Superior temporal gyrus (tissue), 1 donor: Measurements from ENCODE around the gene TBCD.

Source experiments
- DNase-seq: peaks from one replicate; pipeline ENCODE4 v3.0.0-alpha.2; 2016; ENCODE audit errors: extremely low spot score

The TBCD gene

DNA sequence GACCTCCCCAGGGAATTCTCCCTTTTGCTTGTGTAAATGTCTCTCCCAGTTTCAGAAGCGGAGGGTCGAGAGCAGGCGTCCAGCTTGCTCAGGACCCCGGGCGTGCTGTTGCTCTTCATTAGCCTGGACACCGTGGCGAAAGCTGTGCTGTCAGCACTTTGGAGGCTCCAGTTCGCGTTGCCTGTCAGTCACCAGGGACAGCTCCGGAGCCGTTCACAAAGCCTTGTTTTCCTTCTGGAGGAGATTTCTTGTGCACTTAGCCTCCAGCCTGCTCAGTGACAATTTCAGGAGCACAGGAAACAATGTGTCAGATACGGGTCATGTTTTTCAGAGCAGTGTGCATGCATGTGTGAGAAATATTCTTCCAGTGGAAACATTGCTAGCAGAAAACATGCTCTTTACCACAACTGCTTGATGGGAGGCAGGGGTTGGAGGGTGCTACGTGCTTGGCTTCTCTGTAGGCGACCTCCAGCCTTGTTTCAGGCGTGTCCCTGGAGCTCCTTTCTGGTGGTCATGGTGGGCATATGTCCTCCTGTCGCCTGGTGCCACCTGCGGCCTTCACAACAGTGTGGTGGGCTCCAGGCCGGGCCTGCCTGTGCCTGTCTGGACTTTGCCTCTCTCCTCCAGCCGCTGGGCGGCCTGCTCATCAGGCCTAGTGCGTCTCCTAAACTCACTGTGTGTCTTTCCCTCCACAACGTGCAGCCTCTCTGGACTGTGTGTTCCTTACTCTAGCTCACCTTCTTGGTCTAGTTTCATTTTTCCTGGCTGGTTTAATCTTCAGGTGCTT lies 59.0 kb downstream of the TBCD start:
- DNase-seq: no peak

DNA sequence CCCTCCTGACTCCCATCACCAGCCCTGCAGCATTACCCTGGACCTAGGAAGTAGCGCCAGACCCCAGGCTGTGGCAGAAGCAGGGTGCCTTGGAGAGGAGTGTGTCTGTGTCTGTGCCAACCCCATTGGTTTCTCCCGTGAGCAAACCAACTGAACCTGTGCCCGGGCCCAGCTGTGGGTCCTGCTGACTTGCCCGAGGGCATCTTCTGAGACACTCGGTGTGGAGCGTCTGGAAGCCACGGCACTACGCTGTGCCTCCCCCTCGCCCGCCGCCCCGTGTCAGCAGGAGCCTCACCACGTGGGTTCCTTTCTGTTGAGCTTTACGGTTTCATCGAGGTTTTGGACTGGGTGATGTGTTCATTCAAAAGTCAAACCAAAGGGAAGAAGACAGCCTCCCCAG lies 60.2 kb downstream of the TBCD start:
- no peak for DNase-seq

DNA sequence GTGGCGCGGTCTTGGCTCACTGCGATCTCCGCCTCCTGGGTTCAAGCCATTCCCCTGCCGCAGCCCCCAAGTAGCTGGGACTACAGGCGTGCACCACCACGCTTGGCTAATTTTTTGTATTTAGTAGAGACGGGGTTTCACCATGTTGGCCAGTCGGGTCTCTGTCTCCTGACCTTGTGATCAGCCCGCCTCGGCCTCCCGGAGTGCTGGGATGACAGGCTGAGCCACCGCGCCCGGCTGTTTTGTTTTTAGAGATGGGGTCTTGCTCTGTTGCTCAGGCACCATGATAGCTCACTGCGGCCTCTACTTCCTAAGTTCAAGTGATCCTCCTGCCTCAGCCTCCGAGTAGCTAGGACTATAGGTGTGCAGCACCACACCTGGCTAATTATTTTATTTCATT lies 60.7 kb downstream of the TBCD start:
- DNase-seq: no peak

DNA sequence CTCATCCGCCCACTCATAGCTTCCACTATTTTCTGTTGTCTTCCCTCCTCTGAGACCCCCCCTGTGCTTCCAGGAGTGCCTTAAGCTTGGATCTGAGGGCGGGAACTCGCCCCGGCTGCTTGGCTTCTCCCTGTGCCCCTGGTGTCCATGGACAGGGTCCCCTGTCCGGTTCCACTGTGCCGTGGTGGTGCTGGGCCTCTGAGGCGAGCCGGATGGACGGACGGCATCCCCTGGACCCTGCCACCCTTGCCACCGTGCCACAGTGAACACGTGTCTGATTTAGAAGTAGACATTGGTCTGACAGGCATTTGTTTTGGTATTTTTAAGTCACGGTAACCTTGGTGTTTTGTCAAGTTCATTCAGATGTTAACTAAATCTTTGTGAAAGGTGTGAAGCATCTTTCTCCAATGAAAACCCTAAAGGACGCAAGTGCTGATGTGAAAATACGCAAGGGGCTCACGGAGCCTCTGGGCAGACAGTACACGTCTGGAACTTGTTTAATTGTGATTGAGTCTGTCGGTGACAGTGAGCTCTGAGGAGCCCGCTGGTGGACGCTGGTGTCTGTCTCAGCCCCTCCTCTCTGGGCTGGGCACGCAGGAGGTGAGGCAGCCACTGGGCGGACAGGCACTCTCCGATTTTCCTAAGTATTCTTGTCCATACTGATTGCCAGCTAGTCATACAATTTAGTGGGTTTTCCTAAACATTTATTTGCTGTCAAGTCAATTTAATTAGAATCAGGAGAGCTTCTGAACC lies 61.6 kb downstream of the TBCD start:
- no peak for DNase-seq

DNA sequence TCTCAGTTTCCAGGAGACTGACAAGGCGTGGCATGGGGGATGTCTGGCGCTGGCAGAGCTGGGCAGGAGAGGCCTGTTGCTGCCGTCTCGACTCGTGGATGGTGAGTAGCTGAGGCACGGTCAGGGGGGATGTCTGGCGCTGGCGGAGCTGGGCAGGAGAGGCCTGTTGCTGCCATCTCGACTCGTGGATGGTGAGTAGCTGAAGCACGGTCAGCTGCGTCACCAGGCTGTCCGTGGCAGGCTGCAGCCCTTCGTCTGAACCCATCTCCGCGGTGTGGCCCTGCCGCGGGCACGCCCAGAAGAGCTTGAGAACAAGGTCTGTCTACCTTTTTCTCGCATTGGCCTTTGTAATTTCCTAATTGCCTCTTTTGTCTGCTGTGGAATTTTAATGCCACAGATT lies 63.0 kb downstream of the TBCD start:
- DNase-seq: no peak

DNA sequence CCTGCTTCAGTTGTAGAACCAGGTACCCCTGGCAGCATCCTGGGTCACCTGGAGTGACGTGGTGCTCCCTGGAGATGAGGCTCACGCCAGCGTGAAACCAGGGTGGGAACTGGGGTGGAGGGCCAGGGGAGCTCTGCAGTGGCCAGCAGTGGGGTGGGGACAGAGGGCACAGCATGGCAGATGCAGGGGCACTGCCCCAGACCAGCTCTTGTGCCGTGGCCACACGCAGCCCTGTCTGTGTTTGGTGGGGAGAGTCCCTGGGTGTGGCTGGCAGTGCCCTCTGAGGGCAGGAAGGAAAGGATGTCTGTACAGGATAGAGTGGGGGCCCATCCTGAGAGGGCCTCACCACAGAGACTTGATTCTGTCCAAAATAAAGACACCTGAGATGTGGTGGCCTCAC lies 63.5 kb downstream of the TBCD start:
- no peak for DNase-seq

DNA sequence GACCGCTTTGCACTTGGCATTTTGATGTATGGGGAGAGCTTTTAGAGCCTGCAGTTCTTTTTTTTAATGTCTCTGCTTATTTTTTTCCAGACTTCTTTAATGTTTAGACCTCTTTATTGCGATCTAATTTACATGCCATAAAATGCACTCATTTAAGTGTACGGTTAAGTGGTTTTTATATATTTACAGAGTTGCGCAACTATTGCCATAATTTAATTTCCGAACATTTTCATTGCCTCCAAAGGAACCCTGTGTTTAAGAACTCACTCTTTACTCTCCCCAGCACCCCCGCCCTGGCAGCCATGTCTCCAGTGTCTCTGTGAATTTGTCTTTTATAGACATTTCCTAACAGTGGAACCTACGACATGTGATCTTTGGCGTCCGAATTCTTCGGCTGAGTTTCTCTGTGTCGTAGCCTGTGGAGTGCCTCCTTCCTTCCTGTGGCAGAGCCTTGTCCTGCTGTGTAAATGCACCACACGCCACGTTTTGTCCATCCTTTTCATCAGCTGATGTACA lies 64.0 kb downstream of the TBCD start:
- no peak for DNase-seq

DNA sequence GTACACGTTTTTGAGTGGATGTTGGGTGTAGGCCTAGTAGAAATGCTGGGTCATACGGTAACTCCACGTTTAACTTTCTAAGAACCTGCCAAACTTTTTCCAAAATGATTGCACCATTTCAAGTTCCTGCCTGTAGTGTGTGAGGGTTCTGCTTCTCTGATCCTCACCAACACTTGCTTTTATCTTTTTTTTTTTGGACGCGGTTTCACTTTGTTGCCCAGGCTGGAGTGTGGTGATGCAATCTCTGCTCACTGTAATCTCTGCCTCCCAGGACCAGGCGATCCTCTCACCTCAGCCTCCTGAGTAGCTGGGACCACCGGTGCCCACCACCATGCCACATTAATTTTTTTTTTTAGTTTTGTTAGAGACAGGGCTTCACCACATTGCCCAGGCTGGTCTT lies 64.5 kb downstream of the TBCD start:
- no peak for DNase-seq

DNA sequence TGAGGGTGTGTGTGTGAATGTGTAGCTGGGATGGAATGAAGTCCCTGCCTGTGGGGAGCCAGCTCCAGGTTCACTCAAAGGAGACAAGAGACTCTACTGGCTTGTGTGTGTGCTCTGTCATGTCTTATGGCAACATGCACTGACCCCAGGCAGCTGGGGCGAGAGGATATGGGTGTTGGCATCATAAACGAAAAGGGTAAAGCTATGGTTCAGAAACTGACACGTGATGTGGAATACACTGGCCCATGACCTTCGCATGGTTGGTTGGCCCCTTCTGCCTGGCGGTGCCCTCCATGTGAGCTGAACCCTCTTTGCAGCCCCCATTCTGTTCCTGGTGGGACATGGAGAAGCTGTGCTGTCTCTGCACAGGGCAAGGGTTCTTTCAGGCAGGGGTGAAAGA lies 66.1 kb downstream of the TBCD start:
- DNase-seq: no peak

DNA sequence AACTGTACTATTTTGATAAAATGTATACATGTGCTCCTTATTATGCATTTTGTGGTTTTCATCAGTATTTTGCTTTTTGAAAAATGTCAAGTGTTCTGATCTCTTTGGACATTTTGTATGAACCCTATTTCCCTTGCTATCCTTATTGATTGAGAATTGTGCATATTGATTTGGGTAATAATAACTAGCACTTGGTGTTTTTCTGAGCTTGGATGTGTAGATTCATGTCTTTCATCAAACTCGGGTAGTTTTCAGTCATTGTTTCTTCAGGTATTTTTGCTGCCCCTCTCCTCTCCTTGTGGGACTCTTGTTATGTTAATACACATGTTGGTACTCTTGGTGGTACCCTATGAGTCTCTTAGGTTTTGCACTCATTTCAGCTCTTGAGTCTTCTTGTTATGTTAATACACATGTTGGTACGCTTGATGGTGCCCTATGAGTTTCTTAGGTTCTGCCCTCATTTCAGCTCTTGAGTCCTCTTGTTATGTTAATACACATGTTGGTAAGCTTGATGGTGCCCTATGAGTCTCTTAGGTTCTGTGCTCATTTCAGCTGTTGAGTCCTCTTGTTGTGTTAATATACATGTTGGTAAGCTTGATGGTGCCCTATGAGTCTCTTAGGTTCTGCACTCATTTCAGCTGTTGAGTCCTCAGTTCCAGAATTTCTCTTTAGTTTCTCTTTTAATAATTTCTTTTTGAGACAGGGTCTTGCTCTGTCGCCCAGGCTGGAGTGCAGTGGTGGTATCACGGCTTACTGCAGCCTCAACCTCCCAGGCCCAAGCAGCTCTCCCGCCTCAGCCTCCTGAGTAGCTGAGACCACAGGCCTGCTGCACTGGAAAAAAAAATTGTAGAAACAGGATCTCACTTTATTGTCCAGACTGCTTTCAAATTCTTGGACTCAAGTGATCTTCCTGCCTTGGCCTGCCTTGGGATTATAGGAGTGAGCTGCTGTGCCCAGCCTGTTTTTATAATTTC lies 68.7 kb downstream of the TBCD start:
- DNase-seq: no peak

DNA sequence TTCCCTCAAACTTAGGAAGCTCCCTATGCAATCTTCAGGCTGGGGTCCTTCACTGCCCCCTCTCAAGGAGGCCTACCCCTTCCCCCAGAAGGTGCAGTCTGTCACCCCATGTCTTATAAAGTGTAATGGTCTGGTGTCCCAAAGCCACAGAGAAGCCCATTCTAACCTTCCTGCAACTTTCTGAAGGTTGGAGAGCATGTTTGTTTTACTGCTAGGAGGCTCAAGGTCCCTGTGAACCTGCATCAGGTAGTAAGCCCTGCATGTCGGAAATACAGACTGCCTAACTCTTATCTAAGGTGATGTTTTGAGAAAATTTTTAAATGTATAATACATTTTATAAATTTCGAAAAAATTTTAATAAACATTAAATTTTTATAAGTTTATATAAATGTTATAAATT lies 69.7 kb downstream of the TBCD start:
- no peak for DNase-seq

DNA sequence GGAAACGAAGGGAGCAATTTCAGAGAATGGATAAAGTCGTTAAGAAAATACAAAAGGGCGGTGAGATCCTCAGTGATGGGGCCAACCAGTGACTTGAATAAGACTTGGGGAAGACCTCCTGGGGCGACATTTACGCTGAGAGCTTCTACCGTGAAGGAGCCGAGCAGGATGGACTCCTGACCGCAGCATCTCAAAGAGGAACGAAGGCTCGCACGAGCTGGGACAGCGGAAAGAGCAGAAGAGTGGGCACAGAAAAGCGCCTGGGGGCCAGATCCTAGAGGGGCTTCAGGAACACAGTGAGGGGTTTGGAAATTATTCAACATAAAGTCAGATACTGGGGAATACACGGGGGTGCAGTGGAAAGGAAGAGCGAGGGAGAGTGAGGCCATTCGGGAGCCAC lies 70.4 kb downstream of the TBCD start:
- DNase-seq: no peak

DNA sequence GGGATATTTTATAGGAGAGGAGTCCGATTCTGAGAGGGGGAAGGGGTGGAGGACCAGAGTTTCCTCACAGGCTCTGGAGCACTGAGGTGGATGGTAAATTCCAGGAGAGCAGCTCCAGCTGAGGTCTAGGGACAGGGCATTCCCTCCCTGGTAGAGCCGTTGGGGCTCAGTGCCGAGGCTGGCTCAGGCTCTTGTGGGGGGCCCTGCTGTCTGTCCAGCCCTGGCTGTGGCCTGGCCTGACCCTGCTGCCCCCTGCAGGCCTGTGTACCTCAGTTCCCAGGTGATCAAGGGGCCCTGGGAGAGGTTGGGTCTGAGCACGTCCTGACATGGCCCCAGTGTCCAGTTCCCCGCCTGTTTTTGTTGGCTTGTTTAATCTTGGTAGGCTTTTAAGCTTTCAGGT lies 71.1 kb downstream of the TBCD start:
- DNase-seq: no peak

DNA sequence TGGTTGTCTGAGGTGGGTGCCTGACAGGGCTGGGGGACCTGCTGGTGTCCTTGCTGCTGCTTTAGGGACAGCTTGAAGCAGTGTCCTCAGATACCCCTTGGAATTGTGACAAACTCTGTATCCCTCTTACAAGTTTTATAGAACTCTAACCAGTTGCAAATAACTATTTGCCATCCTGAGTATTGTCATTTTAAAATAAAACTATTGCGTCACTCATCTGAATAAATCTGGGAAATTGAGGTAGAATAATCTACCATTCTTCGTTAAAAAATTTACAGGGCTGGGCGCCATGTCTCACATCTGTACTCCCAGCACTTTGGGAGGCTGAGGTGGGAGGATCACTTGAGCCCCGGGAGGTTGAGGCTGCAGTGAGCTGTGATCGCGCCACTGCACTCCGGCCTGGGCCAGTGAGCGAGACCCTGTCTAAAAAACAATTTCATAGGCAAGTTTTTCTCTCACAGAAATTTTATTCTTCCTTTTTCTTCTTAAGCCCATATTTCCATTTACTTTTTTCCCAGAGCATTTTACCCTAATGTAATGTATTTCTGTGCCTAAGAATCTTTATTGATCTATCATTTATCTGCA lies 73.8 kb downstream of the TBCD start:
- DNase-seq: no peak

DNA sequence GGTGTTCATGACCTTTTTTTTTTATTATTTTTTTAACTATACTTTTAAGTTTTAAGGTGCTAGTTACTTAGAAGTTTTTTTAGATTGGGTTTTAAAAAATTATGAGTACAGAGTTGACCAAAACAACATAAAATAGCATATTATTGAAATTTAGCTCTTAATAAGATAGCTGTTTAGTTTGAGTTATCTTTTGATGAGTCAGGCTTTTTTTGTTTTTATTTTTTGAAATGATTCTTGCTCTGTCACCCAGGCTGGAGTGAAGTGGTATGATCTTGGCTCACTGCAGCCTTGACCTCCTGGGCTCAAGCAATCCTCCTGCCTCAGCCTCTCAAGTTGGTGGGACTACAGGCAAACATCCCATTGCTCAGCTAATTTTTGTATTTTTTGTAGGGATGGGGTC lies 74.3 kb downstream of the TBCD start:
- DNase-seq: no peak

DNA sequence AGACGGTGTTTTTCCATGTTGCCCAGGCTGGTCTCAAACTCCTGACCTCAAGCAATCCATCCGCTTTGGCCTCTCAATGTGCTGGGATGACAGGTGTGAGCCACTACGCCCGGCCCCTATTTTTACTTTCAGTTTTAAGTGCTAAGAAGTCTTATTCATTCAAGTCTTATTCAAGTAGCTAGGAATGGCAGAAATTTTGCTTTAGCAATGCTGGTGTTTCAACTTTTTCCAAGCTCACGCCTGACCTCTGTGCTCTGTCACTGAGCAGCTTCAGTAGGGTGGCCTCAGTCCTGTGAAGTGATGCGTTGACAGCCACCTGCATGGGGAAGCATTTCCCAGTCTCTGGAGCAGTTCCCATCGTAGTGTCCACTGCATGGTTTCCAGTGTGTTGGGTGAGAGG lies 75.1 kb downstream of the TBCD start:
- DNase-seq: no peak

DNA sequence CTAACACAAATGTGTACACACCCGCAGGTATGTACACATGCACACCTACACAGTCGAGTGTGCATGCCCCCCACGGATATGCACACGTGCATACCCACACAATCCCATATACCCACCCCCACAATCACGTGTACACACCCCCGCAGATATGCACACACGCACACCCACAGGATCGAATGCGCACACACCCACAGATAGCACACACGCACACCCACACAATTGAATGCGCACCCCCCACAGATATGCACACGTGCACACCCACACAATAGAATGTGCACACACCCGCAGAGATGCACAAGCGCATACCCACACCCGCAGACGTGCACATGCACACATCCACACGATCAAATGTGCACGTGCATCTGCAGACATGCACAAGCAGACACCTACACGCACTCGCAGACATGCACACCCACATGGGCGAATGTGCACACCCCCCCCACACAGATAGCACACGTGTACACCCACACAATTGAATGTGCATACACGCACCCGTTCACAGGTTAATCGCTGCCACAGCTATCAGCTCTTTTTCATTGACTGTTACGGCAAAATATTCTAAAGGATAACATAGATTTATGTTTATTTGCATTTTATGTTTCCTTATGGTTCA lies 77.1 kb downstream of the TBCD start:
- DNase-seq: no peak

DNA sequence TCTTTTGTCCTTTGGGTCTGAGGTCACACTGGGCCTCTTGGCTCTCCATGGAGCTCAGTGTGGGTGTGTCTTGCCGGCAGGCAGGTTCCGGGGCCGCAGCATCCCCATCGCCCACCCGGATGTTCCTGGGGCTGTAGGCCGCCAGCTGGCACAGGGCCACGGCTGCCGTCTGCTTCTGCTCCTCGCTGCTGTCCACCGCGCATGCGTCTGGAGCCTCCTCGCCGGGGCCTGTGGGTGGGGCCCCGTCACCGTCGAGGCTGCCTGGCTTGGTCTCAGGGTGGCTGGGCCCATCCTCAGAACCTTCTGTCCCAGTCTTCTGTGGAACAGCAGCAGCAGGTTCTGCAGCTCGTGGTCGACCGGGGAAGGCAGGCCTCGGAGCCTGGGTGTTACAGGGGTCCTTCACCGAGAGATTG lies 78.4 kb downstream of the TBCD start:
- no peak for DNase-seq

DNA sequence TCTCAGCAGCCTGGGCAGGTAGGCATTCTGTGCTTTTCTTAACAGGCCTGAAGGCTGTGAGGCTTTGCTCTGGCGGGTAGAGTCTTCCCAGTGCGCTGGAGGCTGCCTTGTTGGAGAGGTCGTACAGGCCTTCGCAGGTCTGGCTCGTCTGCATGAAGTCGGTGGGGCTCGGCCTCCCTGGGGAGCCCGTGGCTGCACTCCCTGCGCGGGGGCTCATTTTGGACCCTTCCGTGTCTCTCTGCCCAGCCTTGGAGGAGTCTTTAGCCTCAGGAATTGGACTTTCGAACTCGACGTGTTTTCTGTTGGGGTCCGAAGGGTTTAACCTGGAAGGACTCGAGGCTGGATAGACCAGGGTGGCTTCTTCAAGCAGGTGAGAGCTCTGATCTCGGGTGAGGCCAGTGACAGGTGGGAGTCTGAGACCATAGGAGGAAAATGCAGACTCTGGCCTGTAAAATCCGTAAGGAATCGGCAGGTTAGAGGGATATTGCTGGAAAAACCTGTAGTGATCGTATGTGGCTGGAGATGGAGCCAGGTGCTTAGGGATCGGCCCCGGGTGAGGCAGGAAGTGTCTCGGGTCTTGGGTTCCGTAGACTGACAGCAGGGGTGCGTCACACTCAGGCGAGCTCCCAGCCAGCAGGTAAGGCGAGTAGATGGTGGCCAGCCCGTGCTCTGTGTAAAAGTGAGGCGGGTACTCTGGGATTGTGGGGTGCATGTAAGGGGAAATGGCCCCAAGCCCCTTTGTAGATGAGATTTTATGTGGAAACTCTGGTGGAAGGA lies 79.4 kb downstream of the TBCD start:
- no peak for DNase-seq

DNA sequence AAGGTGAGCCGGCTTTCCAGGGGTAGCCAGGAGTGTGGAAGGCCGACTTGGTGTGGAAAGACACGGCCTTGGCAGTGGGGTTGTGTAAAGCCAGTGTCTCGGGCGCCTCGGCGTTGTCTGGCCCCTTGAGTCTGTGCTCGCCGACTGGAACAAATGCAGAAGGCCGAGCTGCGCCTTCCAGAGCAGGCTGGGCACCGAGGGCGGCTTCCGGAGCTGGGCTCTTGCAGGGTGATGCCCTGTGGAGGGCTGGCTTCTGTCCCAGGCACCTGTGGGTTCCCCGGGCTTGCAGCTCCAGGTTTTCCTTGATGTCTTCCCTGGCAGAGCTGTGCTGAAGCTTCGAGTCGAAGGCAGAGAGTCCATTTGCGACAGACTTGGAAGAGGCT lies 79.9 kb downstream of the TBCD start:
- no peak for DNase-seq

DNA sequence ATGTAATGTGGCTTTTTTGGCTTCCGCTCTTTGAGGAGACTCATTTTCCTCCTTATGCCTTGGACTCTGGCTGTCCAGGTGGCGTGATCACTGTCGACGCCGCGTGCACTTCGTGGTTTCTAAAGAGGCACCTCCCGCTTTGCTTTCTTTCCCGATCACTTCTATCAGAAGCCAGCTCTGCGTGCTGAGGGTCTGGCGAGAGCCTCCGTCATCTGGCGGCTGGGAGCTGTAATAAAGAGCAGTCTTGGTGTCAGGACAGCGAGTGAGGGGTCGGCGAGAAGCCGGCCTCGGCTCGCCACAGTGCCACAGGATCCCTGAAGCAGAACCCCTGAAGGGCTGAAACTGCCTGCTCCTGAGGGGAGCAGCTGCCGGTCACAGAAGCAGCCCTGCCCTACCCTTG lies 80.5 kb downstream of the TBCD start:
- no peak for DNase-seq
